Smooth muscle cell (in vitro differentiated cells): ENCODE results near the gene TRIM63. TPM values are rescaled to one million over a fixed set of nuclear protein-coding genes. Genes with fewer than 3 reads are reported as not detected.

ENCODE experiments used
- DNase-seq: peaks from one replicate; lab custom pipeline; 2025; ENCODE audit not compliant: unreplicated experiment; lab: John Stamatoyannopoulos, UW
- H2AFZ ChIP-seq: fragments of 200-600 bp; sonication (generic); 2 replicates; pipeline ENCODE4 v1.6.0; 2016; ENCODE audit warnings: antibody characterized with exemption, low read depth, mild to moderate bottlenecking
- H3F3A ChIP-seq: fragments of 200-600 bp; sonication (generic); 2 replicates; pipeline ENCODE4 v1.6.0; 2017; ENCODE audit warnings: antibody characterized with exemption, low read depth
- H3K27ac ChIP-seq: fragments of 200-600 bp; sonication (generic); 2 replicates; pipeline ENCODE4 v1.5.1; 2016; ENCODE audit warnings: low read depth, mild to moderate bottlenecking
- H3K27me3 ChIP-seq: fragments of 200-600 bp; sonication (generic); 2 replicates; pipeline ENCODE4 v1.6.1; 2016; ENCODE audit warnings: low read depth, mild to moderate bottlenecking
- H3K36me3 ChIP-seq: fragments of 200-600 bp; sonication (generic); 2 replicates; pipeline ENCODE4 v1.5.1; 2016; ENCODE audit warnings: low read depth
- H3K4me1 ChIP-seq: fragments of 200-600 bp; sonication (generic); 2 replicates; pipeline ENCODE4 v1.5.1; 2016; ENCODE audit warnings: low read depth
- H3K4me2 ChIP-seq: fragments of 200-600 bp; sonication (generic); 2 replicates; pipeline ENCODE4 v1.6.0; 2016; ENCODE audit warnings: mild to moderate bottlenecking
- H3K4me3 ChIP-seq: fragments of 200-600 bp; sonication (generic); 2 replicates; pipeline ENCODE4 v1.5.1; 2016; ENCODE audit warnings: mild to moderate bottlenecking
- H3K79me2 ChIP-seq: fragments of 200-600 bp; sonication (generic); 2 replicates; pipeline ENCODE4 v1.6.0; 2016; ENCODE audit warnings: low read depth, mild to moderate bottlenecking
- H3K9ac ChIP-seq: fragments of 200-600 bp; sonication (generic); 2 replicates; pipeline ENCODE4 v1.6.0; 2016; ENCODE audit warnings: low read depth
- H3K9me3 ChIP-seq: fragments of 200-600 bp; sonication (generic); replicated peaks from 2 replicates; pipeline ENCODE4 v1.5.1; 2016; ENCODE audit warnings: low read depth
- H4K20me1 ChIP-seq: fragments of 200-600 bp; sonication (generic); 2 replicates; pipeline ENCODE4 v1.6.0; 2016; ENCODE audit warnings: low read depth
- WGBS: methylation state at CpG from one replicate; pipeline ENCODE4 v1.1.7; 2016; ENCODE audit warnings: low lambda C conversion rate; 5-methylcytosine and 5-hydroxymethylcytosine counted together
- polyA plus RNA-seq: library from polyadenylated mRNA; unstranded; fragments of >200 nt; fragmentation: Nextera tagmentation; extraction: Ambion mirVana; gene quantifications from 2 replicates; pipeline ENCODE4 v1.2.1, GENCODE V29; 2016
- total RNA-seq: library from RNA; depleted of rRNA; stranded (reverse); fragments of >200 nt; gene quantifications from 2 replicates; pipeline ENCODE4 v1.2.3, GENCODE V29; 2014
- TF ChIP-seq, protein P1 (sequence below): fragments of 200-600 bp; sonication (generic); IDR thresholded peaks from 2 replicates; pipeline ENCODE4 v1.5.1; 2017; ENCODE audit warnings: borderline replicate concordance, mild to moderate bottlenecking, antibody characterized with exemption; ENCODE audit not compliant: insufficient read depth, poor library complexity, severe bottlenecking

TRIM63 gene
- total and polyA plus RNA-seq, 2 experiments from 2014 or later = 0.14 TPM; not detected in 1

DNA sequence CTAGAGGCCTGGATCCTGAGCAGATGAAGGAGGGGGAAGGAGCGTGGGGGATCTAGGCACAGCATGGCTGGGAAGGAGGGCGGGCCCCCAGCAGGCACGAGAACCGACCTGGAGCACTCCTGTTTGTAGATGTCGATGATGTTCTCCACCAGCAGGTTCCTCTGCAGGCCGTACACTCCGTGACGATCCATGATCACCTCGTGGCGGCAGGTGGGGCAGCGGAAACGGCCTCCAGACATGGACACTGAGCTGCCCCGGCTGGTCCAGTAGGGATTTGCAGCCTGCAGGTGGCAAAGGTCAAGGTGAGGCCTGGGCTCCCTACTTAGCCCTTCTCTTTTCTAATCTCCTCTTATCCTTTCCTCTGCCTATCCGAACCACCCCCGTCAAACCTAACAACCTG is 1.3 kb downstream of the TRIM63 start:
- WGBS = 89% methylated on average over 15 of the region's 15 CpGs
- no peak overlapping the region for H3K4me3 ChIP-seq
- no peaks in the 10 kb centered on the region for H3F3A ChIP-seq
- H3K27ac ChIP-seq = no peak overlapping the region
- H3K4me2 ChIP-seq = no peak overlapping the region
- H3K79me2 ChIP-seq = no peaks in the 10 kb centered on the region
- H3K4me1 ChIP-seq = no peaks in the 10 kb centered on the region
- no peak overlapping the region for H3K9ac ChIP-seq
- H4K20me1 ChIP-seq = no peaks in the 10 kb centered on the region
- H3K9me3 ChIP-seq = no peaks in the 10 kb centered on the region
- no peaks in the 10 kb centered on the region for H3K36me3 ChIP-seq
- TF ChIP-seq, protein P1, sequence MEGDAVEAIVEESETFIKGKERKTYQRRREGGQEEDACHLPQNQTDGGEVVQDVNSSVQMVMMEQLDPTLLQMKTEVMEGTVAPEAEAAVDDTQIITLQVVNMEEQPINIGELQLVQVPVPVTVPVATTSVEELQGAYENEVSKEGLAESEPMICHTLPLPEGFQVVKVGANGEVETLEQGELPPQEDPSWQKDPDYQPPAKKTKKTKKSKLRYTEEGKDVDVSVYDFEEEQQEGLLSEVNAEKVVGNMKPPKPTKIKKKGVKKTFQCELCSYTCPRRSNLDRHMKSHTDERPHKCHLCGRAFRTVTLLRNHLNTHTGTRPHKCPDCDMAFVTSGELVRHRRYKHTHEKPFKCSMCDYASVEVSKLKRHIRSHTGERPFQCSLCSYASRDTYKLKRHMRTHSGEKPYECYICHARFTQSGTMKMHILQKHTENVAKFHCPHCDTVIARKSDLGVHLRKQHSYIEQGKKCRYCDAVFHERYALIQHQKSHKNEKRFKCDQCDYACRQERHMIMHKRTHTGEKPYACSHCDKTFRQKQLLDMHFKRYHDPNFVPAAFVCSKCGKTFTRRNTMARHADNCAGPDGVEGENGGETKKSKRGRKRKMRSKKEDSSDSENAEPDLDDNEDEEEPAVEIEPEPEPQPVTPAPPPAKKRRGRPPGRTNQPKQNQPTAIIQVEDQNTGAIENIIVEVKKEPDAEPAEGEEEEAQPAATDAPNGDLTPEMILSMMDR = no peak
- H3K27me3 ChIP-seq = no peaks in the 10 kb centered on the region
- DNase-seq = no peak
- no peak overlapping the region for H2AFZ ChIP-seq

DNA sequence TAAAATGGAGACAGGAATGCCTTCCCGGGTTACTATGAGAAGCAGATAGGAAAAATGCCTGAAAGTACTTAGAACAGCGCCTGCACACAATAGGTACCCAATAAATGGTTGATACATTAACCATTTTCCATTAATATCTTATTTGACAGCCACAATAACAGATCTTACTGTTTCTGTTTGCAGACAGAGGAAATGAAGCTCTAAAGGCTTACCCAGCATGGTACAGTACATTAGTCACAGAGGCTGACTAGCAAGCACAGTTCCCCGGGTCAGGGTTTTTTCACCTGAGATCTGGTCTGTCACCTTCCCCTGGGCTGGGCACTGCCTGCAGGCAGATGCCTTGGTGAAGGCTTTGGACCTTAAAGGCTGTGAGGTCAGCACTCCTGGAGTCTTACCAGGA is 2.9 kb downstream of the TRIM63 start:
- 69% methylated on average over 3 of the region's 3 CpGs for WGBS
- Histone ChIP-seq H3F3A (no peaks in the 10 kb centered on the region), H2AFZ (no peak overlapping the region), H3K27me3 (no peaks in the 10 kb centered on the region), H4K20me1 (no peaks in the 10 kb centered on the region), H3K4me1 (no peaks in the 10 kb centered on the region), H3K27ac (no peak overlapping the region), H3K9me3 (no peaks in the 10 kb centered on the region), H3K4me2 (no peak overlapping the region), H3K79me2 (no peaks in the 10 kb centered on the region), H3K4me3 (no peak overlapping the region), H3K36me3 (no peaks in the 10 kb centered on the region), H3K9ac (no peak overlapping the region)
- no peak for DNase-seq
- TF ChIP-seq, protein P1 = no peak

DNA sequence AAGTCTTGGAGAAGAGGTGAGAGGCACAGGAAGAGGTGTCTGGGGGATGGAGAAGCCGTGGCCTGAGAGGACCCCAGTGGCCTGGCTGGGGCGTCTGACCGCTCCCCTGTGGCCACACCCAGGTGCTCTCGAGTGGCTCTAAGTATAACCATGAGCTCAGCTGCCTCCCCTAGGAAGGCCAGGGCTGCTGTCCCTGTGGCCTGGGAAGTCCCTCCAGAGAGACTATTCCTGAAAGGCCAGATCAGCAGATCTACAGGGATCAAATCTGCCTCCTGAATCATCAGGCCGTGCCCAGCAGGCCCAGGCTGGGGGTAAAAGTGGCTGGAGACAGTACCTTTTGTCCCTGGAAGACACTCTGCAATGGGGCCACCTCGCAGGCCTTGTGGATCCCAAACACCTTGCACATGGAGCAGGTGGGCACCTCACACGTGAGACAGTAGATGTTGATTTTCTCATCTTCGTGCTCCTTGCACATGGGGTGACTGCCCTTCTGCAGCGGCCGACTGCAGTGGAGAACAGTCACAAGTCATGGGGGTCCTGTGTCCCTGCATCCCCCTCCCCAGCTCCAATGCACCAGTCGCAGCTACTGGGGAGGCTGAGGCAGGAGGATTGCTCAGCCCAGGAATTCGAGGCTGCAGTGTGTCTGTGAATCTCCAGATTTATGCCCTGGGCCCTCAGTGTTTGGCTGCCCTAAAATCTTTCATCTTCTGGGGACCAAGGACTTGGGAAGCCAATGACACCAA is 6.4 kb downstream of the TRIM63 start:
- TF ChIP-seq, protein P1 = no peak
- H3K4me3 ChIP-seq = no peak overlapping the region
- no peak overlapping the region for H3K27ac ChIP-seq
- H3K79me2 ChIP-seq = no peaks in the 10 kb centered on the region
- H4K20me1 ChIP-seq = no peaks in the 10 kb centered on the region
- H3F3A ChIP-seq = no peaks in the 10 kb centered on the region
- H3K4me1 ChIP-seq = no peaks in the 10 kb centered on the region
- no peaks in the 10 kb centered on the region for H3K27me3 ChIP-seq
- no peak overlapping the region for H2AFZ ChIP-seq
- H3K4me2 ChIP-seq = no peak overlapping the region
- no peak overlapping the region for H3K9ac ChIP-seq
- H3K9me3 ChIP-seq = no peaks in the 10 kb centered on the region
- no peaks in the 10 kb centered on the region for H3K36me3 ChIP-seq
- no peak for DNase-seq
- WGBS = 90% methylated on average over 12 of the region's 12 CpGs

- no peaks in the 10 kb centered on the region for H3F3A ChIP-seq
- 87% methylated on average over 7 of the region's 7 CpGs for WGBS
- no peak for DNase-seq
- H3K9ac ChIP-seq = no peak overlapping the region
- H3K4me1 ChIP-seq = no peaks in the 10 kb centered on the region
- no peak overlapping the region for H3K4me2 ChIP-seq
- H2AFZ ChIP-seq = no peak overlapping the region
- no peaks in the 10 kb centered on the region for H3K27me3 ChIP-seq
- H3K4me3 ChIP-seq = no peak overlapping the region
- TF ChIP-seq, protein P1 = no peak
- no peaks in the 10 kb centered on the region for H4K20me1 ChIP-seq
- H3K27ac ChIP-seq = no peak overlapping the region
- no peaks in the 10 kb centered on the region for H3K9me3 ChIP-seq
- no peaks in the 10 kb centered on the region for H3K79me2 ChIP-seq
- H3K36me3 ChIP-seq = no peaks in the 10 kb centered on the region
Observed at GRCh38 chr1:26059906-26060305, 7.5 kb downstream of the TRIM63 start.
